ENCODE measurements around the gene TOMM40L. TPM values are rescaled to one million over a fixed set of nuclear protein-coding genes. Genes with fewer than 3 reads are reported as not detected.

TOMM40L gene
- polyA plus RNA-seq, 1 donor, result 9.8 TPM

DNA sequence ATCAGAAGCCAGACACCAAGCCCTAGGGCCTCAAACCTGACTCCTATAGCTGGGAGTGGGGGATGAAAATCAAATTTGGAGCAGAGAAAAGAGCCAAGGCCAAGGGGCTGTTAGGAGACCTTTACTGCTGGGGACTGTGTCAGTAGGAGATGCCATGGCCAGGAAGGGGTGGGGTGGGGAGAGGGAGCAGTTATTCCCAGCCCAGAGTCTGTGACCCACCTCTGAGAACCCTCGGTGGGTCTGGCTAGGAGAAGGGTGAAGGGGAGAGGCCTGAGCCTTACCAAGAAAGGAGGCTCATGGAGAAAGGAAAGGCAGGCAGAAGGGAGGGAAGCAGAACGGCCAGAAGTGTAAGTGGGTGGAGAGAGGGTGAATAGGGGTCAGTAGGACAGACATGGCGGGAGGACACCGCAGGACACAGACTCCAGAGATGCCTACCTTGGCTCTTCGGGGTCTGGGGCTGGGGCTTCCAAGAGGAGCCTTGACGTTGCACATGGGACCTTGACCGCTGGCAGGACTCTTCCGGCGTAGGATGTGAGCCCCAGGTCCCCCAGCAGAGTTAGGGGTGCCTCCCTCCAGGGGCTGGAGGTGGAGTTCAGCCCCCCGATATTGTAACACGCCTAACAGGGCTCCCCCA, 28.2 kb upstream of the TOMM40L start:
- DNase-seq (ENCODE audit: low read depth), result no peak

DNA sequence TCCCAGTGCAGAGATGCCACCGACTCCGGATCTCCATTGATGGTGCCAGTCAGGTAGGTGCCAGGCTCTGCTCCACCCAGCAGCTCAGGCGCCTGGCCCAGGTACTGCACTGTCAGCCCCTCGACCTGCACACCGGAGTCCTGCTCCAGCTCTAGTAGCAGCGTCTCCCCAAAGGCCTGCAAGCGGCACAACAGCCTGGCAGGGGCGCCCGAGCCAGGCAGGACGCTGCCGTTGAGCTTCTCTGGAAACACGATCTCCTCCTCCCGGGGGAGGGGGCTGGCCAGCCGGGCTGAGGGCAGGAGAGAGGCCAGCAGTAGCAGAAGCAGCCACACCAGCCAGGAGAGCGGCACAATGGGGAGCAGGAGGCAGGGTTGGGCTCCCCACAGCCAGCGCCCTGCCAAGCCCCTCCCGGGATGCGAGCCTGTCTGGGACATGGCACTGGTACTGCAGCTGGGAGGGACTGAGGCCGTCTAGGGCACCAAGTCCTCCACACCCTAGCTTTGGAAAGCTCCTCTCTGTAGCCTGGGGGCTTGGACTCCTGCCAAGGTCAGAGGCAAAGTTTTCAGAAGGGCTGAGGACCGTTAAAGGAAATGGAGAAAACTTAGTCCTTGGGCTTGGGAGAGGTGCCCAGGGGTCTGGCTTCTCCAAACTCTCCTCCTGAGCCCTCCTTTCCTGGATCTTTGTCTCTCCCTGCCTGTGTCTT, 27.5 kb upstream of the TOMM40L start:
- no peak for DNase-seq (ENCODE audit: low read depth)

DNA sequence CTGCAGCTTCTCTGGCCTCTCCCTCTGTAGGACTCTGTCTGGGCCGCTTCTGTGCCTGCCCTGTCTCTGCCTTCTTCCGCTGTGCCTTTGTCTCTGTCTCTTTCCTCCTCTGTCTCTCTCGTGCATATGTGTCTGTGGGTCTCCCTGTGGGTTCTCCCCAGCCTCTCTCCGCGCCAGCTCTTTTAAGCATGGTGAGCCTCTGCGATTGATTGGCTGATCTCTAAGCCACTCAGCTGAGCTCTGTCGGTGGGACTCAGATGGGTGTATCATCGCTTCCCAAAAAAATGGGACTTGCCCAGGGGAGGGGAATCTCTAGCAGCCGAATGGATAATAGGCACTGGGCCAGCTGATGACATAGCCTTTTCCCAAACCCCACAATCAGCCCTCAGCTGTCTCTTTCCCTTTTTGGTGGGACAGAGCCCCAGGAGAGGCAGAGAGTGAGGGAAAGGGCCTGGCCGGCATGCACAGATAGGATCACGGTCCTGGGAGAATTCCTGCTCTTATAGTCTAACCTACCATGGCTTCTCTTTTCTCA, 26.9 kb upstream of the TOMM40L start, which contains the start of gene ADAMTS4:
Gene ADAMTS4, minus strand, starts transcription at position 158 of the 535 bp plus-strand sequence. CDS start 427 bp downstream, outside the sequence.
- peak; percentile 84 for DNase-seq (ENCODE audit: low read depth)

DNA sequence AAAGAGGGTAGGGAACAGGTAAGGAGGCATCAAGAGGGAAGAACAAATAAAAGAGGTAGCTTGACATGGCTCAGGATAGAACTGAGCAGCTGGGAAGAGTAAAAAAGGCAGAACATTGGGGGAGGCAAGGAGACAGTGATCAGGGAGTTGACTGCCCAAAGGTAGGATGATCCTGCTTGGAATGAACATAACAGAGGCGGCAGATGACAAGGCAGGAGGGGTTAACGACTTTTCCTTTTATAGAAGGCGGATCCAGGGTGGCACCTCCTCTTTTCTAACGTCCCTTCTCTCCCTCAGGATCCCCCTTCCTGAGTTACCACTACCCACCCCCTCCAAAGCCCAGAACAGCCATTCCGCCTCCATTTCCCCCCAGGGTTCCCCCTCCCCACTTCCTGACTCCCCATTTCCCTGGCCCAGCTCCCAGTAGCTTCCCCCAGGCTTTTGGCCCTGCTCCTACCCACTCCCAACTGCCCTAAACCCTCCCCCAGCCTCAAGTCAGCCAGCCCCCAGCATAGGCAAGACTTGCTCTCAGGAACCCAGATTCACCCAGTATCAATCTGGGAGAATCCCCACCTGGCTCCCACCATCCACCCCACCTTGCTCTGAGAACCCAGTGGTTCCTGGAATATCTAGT, 26.2 kb upstream of the TOMM40L start:
- no peak for DNase-seq (ENCODE audit: low read depth)

DNA sequence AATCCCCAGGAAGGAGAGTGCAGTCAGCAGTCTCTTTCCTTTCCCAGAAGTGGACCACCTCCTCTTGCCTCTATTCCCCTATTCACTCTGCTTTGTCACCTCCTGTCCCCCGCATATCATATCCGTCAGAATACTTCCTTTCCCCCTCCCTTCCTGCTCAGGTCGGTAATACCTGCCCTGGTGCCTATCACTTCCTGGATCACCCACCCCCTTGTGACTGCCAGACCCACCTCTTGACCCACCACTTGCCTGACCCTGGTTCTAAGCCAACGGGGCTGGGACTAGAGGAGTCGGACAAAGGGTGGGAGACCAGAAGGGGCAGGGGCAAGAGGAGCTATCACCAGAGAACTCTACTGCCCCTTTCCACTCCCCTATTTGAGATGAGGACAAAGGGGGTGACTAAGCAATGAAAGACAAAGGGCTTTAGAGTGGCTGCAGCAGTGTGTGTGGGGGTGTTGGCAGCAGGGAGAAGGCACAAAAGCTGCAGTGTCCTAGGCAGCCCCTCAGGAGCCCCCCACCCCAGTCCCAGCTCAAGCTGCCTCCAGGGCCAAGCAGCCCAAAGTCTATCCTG, 25.4 kb upstream of the TOMM40L start:
- no peak for DNase-seq (ENCODE audit: low read depth)

DNA sequence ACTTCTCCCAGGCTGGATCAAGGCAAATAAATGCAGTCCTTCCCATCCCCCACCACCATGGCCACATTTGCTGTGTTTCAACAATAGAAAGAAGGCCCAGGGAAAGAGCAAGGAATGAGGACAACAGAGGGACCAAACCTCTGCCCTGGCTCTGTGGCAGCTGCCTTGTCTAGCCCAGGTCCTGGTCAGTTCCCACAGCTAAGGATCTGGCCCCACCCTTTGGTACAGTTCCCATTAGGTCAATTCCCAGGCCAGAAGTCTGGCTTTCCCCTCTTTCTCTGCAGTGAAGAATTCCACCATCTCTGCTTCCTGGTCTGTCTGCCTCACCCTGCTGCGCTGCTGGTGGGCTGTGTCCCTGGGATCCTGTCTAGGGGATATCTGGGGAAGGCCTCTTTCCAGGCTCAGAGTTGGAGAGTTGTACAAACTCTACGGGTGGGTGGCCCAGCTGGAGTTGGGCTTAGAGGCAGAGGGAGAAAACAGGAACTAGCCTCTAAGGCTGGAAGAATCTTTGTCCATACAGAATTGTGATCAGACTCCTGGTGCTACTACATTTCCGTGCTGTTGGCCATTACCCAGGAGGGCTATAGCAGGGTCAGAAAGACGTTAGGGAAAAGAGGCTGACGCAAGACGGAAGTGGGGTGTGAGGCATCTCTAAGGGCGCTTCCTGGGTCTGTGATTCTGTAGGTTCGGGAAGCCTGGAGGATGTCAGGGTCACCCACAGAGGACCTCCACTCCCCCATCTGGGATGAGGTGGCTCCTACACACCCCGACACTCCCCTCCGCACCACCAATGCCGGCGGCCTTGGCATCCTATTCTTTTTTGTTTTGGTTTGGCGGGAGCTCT, 24.6 kb upstream of the TOMM40L start:
- DNase-seq (ENCODE audit: low read depth), result no peak

DNA sequence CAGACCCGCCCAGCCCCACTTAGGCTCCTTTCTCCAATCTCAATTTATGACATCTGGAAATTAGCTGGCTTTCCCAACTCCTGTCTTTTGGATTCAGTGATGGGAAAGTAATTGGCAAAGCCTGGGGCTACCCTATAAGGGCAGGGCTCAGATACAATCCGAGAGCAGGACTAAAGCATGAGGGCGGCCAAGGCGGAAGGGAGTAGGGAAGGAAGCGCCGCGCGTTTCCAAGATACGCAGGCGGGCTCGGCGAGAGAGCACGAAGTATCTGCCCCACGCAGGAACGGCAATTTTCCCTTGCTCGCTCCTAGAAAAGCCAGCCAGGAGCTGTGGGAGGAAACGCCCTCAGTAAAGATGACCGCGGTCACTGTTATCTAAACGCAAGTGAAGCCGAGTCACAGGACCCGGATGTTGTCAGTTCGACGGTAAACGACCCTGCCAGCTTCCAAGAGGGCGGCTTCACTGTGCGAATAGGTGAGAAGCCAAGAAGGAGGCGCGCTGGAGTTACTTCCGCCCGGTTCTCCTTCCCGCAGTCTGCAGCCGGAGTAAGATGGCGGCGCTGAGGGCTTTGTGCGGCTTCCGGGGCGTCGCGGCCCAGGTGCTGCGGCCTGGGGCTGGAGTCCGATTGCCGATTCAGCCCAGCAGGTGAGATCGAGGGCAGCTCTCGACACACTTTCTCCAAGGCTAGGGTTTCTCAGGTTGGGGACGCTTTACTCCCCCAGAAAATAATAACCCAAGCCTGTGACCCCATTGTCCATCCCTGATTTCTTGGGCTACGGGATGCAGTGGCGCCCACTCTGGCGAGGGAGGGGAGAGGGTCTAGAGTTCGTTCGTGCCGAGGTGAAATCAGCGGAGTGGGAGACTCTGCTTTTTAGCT, 23.8 kb upstream of the TOMM40L start, which contains the start of gene NDUFS2:
Gene NDUFS2, plus strand, starts transcription at position 532 of the 877 bp plus-strand sequence. Its CDS starts 19 bp downstream, at position 551.
- DNase-seq (ENCODE audit: low read depth), result peak; percentile 99

DNA sequence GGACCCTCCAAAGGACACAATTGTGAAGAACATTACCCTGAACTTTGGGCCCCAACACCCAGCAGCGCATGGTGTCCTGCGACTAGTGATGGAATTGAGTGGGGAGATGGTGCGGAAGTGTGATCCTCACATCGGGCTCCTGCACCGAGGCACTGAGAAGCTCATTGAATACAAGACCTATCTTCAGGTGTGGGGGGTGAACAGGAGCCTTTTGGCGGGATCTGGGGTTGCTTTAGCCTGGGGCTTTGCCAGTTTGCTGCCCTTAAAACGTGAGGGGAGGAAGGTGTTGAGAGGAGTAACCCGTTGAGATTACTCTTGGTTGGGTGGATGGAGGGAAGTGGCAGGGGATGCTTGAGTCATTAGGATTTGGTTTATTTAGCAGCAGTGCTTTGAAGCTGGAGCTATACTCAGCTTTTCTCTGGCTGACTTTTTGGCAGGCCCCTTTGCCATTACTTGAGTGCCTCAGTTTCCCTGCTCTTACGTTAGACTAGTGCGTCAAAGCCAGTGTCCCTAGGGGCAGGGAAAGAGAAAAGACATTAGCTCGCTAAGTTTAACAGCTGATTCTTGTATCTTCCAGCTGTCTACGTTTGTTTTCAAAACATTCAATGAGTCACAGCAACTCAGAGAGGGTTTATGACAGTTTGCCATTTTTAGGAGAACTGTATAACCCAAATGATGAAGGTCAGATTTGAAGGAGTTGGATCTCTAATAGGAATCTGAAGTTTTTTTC, 19.3 kb upstream of the TOMM40L start:
- DNase-seq (ENCODE audit: low read depth), result no peak

DNA sequence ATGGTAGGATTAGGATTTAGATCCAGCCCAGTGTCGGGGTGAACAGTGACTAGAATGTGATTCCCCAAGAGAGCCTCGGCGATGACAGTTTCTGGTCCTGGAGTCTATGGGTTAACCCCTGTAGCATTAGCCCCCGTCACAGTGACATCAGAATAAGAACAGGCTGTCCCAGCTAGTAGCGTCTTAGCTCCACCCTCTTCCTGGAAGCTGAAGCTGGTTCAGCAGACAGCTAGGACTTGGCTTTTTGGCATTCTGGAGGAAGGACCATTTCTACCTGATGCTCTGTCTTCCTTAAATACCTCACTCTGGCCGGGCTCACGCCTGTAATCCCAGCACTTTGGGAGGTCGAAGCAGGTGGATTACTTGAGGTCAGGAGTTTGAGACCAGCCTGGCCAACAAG, 18.7 kb upstream of the TOMM40L start:
- DNase-seq (ENCODE audit: low read depth), result no peak

DNA sequence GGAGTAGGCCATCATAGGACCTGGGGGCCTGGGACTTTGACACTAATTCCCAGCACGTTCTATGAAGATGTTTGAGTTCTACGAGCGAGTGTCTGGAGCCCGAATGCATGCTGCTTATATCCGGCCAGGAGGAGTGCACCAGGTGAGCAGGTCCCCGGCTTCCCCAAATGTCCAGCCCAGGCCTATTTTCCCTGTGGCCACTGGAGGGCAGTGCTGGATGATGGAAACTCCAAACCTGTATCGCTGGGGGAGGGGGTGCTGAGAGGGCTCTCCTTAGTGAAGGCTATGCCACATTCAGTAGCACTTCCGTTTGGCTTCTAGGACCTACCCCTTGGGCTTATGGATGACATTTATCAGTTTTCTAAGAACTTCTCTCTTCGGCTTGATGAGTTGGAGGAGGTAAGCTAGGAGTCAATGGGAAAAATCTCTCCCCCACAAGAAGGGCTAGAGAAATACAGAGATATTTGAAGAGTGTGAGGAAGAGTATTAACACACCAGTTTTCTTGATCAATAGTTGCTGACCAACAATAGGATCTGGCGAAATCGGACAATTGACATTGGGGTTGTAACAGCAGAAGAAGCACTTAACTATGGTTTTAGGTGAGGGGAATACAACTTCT, 16.0 kb upstream of the TOMM40L start:
- DNase-seq (ENCODE audit: low read depth), result no peak

DNA sequence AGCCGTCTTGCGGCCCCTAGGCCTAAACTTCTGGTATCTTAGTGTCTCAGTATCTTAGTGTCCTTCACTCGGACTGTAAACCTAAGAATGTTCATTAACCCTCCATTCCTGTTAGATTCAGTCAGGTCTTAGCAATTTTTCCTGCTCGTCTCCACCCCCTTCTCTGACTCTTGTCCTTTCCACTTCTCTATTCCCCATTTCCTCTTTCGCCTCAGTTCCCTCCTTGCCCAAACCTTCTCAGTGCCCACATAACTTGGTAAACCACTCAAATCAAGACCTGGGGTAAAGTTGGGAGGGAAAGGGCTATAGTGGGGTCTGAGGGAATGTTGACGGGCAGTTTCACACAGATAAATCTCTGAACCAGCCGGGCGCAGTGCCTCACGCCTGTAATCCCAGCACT, 11.5 kb upstream of the TOMM40L start:
- no peak for DNase-seq (ENCODE audit: low read depth)

DNA sequence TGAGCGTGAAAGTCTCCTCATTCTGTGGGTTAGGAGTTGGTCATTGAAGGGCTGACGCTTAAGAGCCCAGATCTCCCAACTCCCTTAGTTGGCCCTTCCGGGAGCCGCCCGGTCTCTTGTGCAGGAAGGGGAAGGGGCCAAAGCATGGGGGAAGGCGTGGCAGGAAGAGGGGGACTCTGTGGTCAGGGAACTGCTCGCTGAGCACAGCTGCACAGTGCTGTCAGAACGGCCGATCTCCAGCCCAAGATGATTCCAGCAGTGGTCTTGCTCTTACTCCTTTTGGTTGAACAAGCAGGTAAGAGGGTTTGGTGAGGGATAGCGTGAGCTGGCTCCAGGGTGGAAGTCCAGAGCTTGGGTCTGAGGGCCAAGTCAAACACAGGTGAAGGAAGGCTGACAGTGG, 10.8 kb upstream of the TOMM40L start, which contains the start of gene FCER1G:
Gene FCER1G, plus strand, starts transcription at position 220 of the 400 bp plus-strand sequence. Its CDS starts 27 bp downstream, at position 247.
- DNase-seq (ENCODE audit: low read depth), result no peak

DNA sequence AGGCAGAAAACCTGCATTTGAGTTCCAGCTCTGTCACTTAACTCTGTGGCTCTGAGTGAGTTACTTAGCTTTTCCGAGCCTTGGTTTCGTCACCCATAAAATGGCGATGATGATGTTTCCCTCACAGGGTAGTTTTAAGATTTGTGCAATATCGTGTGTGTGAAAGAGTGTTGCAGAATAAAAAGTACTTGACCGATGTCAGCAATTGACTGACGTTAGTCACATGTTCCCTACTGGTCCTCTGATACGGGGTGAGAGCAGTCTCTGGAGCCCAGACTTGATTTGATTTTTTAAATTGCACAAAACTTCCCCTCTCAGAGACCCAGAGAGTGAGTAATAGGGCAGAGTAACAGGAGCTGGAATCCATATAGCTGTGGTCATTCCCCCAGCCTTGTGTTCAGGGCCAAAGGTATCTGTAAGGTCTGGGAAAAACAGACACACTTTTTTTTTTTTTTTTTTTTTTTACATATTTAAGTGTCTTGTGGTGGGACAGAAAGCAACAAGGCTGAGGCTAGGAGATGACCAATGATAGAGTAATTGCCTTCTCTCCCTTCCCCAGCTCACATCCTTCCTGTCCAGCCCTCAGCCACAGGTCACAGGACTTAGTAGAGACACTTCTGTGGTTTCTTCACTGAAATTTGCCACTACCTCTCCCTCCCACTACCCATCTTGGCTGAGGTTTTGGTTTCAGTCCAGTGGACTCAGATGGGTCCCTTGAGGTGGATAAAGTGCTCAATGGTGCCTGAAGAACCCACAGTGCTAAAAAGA, 8.7 kb upstream of the TOMM40L start:
- no peak for DNase-seq (ENCODE audit: low read depth)

DNA sequence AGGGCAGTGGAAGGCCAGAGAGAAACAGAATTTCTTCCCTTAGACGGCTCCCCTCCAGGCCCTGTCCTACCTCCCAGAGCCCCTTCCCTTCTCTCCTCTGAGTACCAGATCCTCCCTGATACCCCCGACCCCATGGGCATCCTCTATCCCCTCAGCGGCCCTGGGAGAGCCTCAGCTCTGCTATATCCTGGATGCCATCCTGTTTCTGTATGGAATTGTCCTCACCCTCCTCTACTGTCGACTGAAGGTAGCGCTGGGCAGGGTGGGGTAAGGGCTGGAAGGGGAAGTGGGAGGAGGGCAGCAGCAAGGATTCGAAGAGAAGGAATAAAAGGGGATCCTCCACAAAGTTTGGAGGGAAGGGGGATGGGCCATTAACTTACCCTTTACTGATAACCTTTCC, 8.0 kb upstream of the TOMM40L start:
- no peak for DNase-seq (ENCODE audit: low read depth)

DNA sequence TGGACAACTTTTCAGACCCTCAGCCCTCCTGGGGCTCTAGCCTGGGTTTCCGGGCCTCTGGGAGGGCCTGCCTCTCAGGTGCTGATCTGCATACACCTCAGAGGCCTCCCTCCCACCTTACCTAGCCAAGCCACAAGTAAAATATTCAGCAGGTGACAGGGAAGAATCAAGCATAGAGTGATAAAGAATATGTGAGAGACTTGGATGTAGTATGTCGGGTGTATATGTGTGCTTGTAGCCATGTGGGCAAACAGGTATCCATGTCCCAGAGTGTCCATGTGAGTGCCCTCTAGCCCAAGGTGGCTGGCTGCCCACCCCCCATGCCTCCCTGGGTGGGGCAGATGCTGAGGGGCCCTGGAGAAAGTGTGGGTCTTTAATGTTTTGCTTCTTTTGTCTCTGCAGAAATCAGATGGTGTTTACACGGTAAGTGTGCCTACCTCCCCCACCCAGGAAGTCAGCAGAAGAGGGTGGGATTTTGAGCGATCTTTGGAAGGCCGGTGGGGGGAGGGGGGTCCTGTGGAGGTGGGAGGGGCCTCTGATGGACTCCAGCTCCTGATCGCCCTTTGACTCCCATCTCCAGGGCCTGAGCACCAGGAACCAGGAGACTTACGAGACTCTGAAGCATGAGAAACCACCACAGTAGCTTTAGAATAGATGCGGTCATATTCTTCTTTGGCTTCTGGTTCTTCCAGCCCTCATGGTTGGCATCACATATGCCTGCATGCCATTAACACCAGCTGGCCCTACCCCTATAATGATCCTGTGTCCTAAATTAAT, 7.4 kb upstream of the TOMM40L start:
- DNase-seq (ENCODE audit: low read depth), result no peak

DNA sequence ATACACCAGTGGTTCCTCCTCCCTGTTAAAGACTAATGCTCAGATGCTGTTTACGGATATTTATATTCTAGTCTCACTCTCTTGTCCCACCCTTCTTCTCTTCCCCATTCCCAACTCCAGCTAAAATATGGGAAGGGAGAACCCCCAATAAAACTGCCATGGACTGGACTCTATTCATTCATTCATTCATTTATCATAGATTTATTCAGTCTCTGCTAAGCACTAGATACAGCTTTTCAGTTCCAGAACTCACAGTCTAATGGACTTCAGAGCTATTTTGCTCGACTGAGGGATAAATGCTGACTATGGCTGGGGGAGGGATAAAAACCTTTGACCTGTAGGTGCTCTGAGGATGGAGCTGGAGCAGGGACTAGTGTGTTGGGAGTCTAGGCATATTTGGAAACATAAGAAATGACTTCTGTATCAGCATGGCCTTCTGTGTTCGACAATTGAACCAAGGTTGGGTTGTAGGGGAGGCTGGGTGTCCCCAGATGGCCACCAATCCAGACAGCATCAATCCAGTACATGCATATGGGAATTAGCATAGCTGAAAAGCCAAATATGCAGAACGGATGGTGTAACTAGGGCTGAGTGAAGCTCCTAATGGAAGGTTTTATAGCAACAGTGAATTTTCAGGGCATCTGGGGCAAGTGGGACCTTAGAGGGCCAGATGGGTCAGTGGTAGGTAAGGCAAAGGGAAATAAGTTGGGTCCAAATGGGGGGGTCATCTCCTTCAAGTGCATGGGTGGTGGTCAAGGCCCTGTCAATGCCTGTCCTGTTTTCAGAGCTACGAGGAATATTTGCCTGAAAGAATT, 6.6 kb upstream of the TOMM40L start:
- DNase-seq (ENCODE audit: low read depth), result no peak

DNA sequence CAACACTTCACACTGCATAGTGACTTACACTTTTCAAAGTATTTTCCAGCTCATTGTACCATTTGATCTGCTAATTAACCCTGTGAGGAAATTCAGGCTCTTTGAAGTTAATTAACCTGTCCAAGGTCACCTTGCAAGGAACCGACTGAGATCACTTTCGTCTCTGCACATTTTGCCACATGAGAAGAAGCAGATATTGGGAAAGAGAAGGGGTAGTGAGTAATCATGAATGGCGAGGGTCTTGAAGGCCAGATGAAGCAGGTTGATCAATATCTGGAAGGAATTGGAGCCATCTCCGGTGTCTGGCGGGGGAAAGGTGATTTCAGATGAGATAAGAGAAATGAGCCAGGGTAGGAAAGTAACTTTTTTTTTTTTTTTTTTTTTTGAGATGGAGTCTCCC, 5.9 kb upstream of the TOMM40L start:
- DNase-seq (ENCODE audit: low read depth), result no peak

Data from forelimb muscle (tissue), 1 donor.